CD4-positive, alpha-beta T cell treated with Interleukin-21 for 1 hour (primary cell): ENCODE measurements around the gene HYI.
"Not testable (repeated sequence)": the region's sequence is repeated elsewhere in the genome, so short reads cannot be mapped to it uniquely, and the experiment has no call there.

ENCODE experiments used
- DNase-seq: peaks from one replicate; pipeline ENCODE4 v3.0.0-alpha.2; 2020

Gene HYI

GRCh38 chr1:43464681-43465504, 11.2 kb upstream of the HYI start:
- DNase-seq, result no peak

- no peak for DNase-seq
Measured at GRCh38 chr1:43463479-43463878, 9.7 kb upstream of the HYI start.

- DNase-seq, result no peak
Measured at GRCh38 chr1:43460988-43461693, 7.4 kb upstream of the HYI start.

- not testable (repeated sequence) for DNase-seq
Measured at GRCh38 chr1:43458379-43458778, 4.6 kb upstream of the HYI start.

DNA sequence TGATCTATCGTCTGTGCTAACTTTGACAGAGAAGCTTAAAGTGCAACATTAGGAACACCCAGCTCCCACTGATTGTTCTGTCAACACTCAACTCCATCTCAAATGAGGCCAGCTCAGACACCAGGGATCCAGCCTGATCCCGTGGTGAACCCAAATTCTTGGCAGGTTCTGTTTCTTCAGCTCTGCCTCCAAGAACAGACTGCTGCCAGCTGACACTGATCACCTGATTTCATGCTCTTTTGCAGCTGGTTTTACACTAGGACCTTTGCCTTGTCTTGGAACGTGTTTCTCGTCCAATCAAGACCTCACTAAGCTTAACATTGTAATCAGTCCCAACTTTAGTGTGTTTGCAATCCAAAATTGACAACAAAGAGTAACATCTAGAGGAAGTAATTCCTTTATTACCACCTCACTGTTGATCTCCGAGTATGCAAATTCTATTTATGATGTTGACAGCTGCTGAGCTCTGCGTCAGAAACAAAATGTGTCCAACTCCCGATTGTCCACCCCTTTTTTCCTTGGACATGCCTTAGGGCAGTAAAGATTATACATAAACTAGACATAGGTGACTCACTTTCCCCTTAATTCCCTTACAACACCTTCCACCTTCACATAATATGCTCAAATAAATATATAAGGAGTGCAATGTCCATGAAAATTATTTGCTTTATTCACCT, 1.6 kb upstream of the HYI start:
- DNase-seq, result no peak

GRCh38 chr1:43454270-43455011, 710 bp upstream of the HYI start:
- DNase-seq, result peak; percentile 80

DNA sequence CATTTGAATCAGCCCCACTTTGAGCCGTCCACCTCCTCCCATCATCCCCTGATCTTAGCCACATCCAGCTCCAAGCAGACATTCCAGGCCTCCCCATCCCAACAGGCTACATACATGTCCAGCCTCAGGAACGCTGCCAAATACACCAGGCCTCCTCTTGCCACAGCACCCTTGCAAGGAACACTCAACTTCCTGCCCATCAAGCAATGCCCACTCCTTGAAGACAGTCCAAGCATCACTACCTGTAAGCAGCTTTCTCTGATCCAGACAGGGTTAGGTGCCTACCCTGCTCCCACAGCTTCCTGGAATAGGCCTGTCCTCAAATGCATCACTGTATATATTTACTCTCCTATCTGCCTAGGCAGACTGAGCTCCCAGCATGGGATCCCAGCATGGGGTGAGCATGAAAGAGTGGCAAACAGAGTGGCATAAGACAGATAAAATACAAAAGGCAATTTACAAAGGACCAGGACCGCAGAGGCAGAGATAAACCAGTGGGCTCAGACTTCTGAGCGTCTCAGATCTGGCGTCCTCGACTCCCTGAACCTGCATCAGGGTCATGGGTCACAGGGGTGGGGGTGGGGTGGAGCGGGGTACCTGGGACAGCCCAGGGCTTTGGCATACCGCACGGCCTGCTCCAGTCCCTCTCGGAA, 816 bp downstream of the HYI start:
- no peak for DNase-seq

- DNase-seq, result no peak
Measured at GRCh38 chr1:43451701-43452532, 1.8 kb downstream of the HYI start.

DNA sequence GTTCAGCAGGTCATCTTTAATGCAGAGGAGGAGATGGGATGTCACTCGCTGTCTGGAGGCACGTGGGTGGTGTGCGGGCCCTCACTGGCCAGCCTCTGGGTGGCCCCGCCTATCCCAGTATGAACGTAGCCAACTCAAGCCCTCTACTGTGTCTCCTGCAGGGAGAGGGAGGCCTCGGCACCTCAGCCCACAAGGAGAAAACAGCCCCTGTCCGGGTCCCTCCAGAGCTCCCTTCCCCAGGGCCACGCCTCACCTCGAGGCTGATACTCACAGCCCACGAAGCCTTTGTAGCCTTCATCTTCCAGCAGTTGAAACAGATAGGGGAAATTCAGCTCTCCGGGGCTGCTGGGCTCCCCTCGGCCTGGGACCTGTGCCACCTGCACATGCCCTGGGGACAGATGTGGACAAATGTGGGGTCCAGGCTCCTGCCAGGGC, 2.6 kb downstream of the HYI start:
- no peak for DNase-seq

- no peak for DNase-seq
Measured at GRCh38 chr1:43450251-43450941, 3.3 kb downstream of the HYI start.

- no peak for DNase-seq
Measured at GRCh38 chr1:43449708-43450069, 4.0 kb downstream of the HYI start.

DNA sequence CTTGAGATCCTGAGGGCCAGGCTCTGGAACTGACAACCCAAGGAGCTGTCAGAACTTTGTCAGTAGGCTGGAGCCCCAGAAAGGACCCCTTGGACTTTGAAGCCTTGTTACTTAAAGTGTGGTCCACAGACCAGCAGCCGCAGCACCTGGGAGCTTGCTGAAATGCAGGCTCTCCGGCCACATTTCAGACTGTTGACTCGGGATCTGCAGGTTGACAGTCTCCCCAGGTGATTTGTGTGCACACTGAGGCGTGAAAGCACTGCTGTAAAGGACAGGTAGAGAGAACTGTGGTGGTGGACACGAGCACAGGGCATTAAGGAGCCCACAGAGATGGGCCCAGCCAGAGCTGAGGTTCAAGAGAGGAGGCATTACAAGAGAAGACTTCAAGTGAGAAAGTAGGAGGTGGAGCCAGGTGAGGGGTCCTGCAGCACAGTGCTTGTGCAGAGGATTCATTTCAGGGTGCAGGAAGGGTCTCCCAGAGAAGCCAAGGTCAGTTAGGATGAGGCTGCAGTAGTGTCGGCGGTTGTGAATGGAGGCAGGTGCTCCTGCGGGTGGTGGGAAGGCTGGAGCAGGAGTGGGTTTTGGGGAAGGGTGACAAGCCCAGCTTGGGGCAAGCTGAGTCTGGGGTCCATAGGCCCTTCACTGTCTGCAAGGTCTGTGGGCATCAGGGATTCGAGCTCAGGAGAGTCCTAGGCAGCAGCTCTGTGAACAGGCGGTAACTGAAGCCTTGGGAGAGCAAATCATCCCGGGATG, 4.6 kb downstream of the HYI start:
- no peak for DNase-seq

DNA sequence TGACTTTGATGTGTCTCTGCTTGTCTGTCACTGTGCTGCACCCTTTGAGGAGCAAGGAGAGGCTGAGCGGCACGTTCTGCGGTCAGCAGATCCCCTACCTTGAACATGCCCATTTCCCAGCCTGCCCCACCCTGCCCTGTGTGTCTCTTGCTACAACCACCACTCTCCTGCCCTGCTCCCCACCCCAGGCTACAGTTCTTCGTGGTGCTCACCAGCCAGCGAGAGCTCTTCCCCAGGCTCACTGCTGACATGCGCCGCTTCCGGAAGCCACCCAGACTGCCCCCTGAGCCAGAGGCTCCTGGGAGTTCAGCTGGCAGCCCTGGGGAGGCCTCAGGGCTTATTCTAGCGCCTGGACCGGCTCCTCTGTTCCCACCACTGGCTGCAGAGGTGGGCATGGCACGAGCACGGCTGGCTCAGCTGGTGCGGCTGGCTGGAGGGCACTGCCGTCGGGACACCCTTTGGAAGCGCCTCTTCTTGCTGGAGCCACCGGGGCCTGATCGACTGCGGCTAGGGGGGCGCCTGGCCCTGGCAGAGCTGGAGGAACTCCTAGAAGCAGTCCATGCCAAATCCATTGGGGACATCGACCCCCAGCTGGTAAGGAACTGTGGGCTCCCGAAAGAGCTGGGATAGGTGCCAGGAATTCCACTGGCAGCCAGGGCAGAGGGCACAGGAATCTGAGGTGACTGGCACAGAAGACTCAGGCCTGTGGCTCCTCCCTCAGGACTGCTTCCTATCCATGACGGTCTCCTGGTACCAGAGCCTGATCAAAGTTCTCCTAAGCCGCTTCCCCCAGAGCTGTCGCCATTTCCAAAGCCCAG, 5.6 kb downstream of the HYI start:
- DNase-seq, result no peak

DNA sequence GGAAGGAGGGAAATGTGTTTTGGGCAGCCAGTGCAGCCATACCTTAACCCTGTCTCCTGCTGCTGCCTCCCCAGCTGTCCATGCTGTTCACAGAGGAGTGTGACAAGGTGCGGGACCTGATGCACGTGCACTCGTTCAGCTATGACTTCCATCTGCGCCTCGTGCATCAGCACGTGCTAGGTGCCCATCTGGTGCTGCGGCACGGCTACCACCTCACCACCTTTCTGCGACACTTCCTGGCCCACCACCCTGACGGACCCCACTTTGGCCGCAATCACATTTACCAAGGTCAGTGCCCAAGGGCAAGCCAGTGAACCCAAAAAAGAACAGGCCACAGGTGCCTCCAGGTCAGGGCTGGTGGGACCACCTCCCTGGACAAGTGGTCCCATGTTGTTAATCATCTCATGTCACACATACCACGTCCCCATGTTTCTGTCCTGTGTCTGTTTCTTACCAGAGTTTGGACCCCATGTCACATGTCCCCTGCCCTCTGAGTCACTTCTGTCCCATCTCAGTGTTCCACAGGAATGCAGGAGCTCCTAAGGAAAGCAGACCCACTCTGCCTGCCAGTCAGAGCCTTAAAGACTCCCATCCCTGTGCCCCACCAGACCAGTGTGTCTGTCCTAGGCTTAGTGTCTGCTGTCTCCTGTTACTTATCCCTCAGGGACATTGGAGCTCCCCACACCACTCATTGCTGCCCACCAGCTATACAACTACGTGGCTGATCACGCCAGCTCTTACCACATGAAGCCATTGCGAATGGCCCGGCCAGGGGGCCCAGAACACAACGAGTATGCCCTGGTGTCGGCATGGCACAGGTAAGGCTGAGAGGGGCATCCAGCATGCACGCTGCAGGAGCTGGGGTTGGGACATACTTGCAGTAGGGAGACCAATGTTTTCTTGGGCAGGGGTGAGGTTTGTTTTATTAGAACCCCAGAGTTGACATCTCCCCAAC, 6.6 kb downstream of the HYI start:
- no peak for DNase-seq

DNA sequence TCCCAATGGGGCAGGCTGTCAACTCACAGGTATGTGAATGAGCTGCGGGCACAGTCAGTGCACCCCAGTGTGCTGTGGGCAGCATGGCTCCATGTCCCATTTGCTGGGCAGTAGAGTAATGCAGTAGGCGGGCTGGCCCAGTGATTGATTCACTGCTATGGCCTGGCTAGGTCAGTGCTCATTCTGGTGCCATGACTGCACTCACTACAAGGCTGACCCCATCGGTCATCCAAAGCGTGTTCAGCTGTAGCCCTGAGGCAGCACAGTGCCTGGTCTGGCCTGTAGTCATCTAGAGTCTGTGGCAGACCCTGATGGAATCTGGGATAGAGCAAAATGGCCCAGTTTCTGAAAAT, 7.4 kb downstream of the HYI start:
- no peak for DNase-seq

DNA sequence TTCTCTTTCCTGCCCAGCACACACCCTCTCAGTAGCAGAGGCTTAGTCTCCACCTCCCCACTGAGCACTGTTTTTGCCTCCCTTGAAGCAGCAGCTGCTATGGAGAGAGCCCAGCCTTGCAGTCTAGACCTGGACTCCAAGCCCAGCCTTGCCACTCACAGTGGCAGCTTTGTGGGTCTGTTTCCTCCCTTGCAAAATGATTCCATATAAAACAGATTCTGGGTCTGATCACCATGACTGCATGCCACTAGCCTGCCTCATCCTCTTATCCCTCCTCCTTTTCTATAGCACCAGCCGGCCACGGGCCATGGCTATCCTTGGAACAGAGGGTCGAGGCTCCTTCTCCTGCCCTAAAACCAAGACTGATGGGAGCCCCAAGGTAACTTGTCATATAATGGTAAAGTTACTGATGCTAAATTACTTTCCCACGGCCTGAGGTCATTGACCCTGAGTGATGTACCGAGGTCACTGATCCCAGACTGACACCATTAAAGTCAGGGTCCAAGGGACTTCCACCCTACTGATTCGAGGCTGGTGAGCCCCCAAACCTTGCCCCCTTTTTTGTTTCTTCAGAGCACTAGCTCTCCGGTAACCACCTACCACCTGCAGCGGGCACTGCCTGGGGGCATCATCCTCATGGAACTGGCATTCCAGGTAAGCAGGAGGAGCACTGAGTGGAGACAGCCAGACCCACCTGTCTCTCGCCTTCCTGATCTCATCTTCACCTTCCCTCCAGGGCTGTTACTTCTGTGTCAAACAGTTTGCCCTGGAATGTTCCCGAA, 7.9 kb downstream of the HYI start:
- DNase-seq, result no peak

- DNase-seq, result no peak
Measured at GRCh38 chr1:43444836-43445235, 8.9 kb downstream of the HYI start.
